HG03139 (cell line): ENCODE data around the gene TOR4A.

Experiments used
- ATAC-seq: cut with Tn5 transposase; IDR thresholded peaks from one replicate; pipeline ENCODE4 v1.9.1; 2021; ENCODE audit not compliant: unreplicated experiment

The TOR4A gene

GRCh38 chr9:137304383-137305059 is 27.0 kb downstream of the TOR4A start:
- ATAC-seq, result no peak

GRCh38 chr9:137305060-137305797 is 27.7 kb downstream of the TOR4A start:
- ATAC-seq, result no peak

GRCh38 chr9:137305798-137306065 is 28.2 kb downstream of the TOR4A start:
- ATAC-seq, result no peak

GRCh38 chr9:137306066-137306849 is 28.7 kb downstream of the TOR4A start:
- ATAC-seq, result no peak

- no peak for ATAC-seq
Measured at GRCh38 chr9:137306850-137307254, 29.3 kb downstream of the TOR4A start.

- no peak for ATAC-seq
Measured at GRCh38 chr9:137307255-137308056, 29.9 kb downstream of the TOR4A start.

GRCh38 chr9:137308057-137308619 is 30.6 kb downstream of the TOR4A start:
- no peak for ATAC-seq

GRCh38 chr9:137309368-137310188 is 32.1 kb downstream of the TOR4A start:
- ATAC-seq, result no peak

- ATAC-seq, result no peak
Measured at GRCh38 chr9:137310189-137311052, 32.9 kb downstream of the TOR4A start.

- no peak for ATAC-seq
Measured at GRCh38 chr9:137311171-137311985, 33.9 kb downstream of the TOR4A start.

- ATAC-seq, result no peak
Measured at GRCh38 chr9:137311986-137312851, 34.7 kb downstream of the TOR4A start.

- no peak for ATAC-seq
Measured at GRCh38 chr9:137312852-137313325, 35.4 kb downstream of the TOR4A start.

GRCh38 chr9:137313326-137313936 is 35.9 kb downstream of the TOR4A start:
- ATAC-seq, result no peak

GRCh38 chr9:137313956-137314560 is 36.5 kb downstream of the TOR4A start:
- no peak for ATAC-seq

- no peak for ATAC-seq
Measured at GRCh38 chr9:137314561-137315560, 37.3 kb downstream of the TOR4A start.
